Measurements from ENCODE around the gene SFXN4. TPM values are rescaled to one million over a fixed set of nuclear protein-coding genes. Genes with fewer than 3 reads are reported as not detected.

SFXN4 gene
- total and polyA plus RNA-seq, 2 experiments from 2014 or later = 13.1 to 17.6 TPM

DNA sequence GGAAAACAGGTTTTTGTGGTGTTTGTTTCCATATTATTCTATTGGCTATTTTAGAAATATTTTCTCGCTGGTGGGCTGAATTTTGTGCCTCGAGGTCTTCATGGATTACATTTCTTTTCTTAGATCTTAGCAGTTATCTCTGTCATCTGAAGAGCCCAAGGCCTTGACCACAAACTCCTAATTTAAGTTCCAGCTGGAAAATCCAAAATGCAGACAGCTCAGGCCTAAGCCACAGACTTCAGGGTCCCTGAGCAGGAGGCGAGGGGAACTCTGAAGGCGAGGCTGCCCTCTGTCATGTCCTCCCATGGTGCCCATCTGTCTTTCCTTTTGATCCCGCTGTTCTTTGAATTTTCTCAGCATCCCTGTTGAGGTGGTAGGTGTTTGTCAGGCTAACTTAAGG, 47.3 kb downstream of the SFXN4 start:
- H2AFZ ChIP-seq = no peak overlapping the region
- TF ChIP-seq EZH2 (IDR thresholded peaks at IDR 0.05; ENCODE audit: insufficient read depth, poor library complexity, severe bottlenecking) (no peak), EZH2phosphoT487 (IDR thresholded peaks at IDR 0.05; ENCODE audit: insufficient read depth, low read depth) (no peak)
- H3F3A ChIP-seq (ENCODE audit: insufficient read depth) = peaks cover 21% of the 10 kb centered on the region
- no peak overlapping the region for H3K4me2 ChIP-seq (ENCODE audit: unreplicated experiment)
- no peak overlapping the region for H3K9ac ChIP-seq
- no peaks in the 10 kb centered on the region for H3K9me2 ChIP-seq (ENCODE audit: insufficient read depth)
- in situ Hi-C loops (cut with MboI) = no loop called here
- peaks cover 26% of the 10 kb centered on the region for H3K4me1 ChIP-seq (ENCODE audit: insufficient read depth)
- H3K27me3 ChIP-seq (replicated peaks; ENCODE audit: insufficient read depth) = no peaks in the 10 kb centered on the region
- no peaks in the 10 kb centered on the region for H3K9me3 ChIP-seq (ENCODE audit: low read depth)
- H3K27ac ChIP-seq = no peak overlapping the region
- DNase-seq = no peak
- no peaks in the 10 kb centered on the region for H4K20me1 ChIP-seq (ENCODE audit: insufficient read depth)
- no peak overlapping the region for H3K4me3 ChIP-seq
- WGBS, 2 experiments (ENCODE audit: low coverage in 1 of 2, low lambda C conversion rate in 2 of 2, missing lambda C conversion rate in 2 of 2) = 97 to 98% methylated on average over 5 of the region's 5 CpGs
- peaks cover 52% of the 10 kb centered on the region; the same call in 1 of the 2 replicates for H3K36me3 ChIP-seq (ENCODE audit: low read depth)
- H3K79me2 ChIP-seq (ENCODE audit: insufficient read depth) = 0 out of 2 replicates have a peak, but pooled peaks cover 9% of the 10 kb centered on the region

DNA sequence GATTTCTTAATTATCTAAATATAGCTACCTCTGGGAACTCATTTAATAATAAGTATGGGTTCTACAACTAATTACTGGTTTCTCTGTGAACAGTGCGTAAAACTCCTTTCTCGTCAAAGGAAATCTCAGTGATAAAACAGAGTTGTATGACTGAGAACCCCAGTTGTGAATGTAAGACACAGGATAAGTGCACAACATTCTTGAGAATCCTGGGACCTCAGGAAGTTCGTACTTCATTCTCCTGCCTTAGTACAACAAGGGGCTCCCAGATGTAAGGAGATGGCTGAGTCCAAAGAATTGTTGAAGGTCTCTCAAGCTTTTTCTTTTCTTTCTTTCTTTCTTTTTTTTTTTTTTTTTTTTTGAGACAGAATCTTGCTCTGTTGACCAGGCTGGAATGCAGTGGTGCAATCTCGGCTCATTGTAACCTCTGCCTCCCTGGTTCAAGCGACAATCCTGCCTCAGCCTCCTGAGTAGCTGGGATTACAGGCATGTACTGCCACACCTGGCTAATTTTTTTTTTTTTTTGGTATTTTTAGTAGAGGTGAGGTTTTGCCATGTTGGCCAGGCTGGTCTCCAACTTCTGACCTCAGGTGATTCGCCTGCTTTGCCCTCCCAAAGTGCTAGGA, 49.1 kb downstream of the SFXN4 start:
- 91 to 92% methylated on average over 6 of the region's 6 CpGs for WGBS, 2 experiments (ENCODE audit: low coverage in 1 of 2, low lambda C conversion rate in 2 of 2, missing lambda C conversion rate in 2 of 2)
- Histone ChIP-seq H3K9me3 (ENCODE audit: low read depth) (no peaks in the 10 kb centered on the region), H3K36me3 (ENCODE audit: low read depth) (peaks cover 44% of the 10 kb centered on the region; the same call in 1 of the 2 replicates), H3K27me3 (replicated peaks; ENCODE audit: insufficient read depth) (no peaks in the 10 kb centered on the region), H3K79me2 (ENCODE audit: insufficient read depth) (0 out of 2 replicates have a peak, but pooled peaks cover 9% of the 10 kb centered on the region), H3F3A (ENCODE audit: insufficient read depth) (peaks cover 39% of the 10 kb centered on the region), H4K20me1 (ENCODE audit: insufficient read depth) (no peaks in the 10 kb centered on the region), H3K27ac (peak overlapping the region; percentile 50), H2AFZ (no peak overlapping the region), H3K9me2 (ENCODE audit: insufficient read depth) (no peaks in the 10 kb centered on the region), H3K9ac (no peak overlapping the region), H3K4me1 (ENCODE audit: insufficient read depth) (peaks cover 44% of the 10 kb centered on the region), H3K4me3 (no peak overlapping the region), H3K4me2 (ENCODE audit: unreplicated experiment) (peak overlapping the region; percentile 24)
- in situ Hi-C loops (cut with MboI) = no loop called here
- DNase-seq = no peak
- TF ChIP-seq EZH2phosphoT487 (IDR thresholded peaks at IDR 0.05; ENCODE audit: insufficient read depth, low read depth) (no peak), EZH2 (IDR thresholded peaks at IDR 0.05; ENCODE audit: insufficient read depth, poor library complexity, severe bottlenecking) (no peak)

DNA sequence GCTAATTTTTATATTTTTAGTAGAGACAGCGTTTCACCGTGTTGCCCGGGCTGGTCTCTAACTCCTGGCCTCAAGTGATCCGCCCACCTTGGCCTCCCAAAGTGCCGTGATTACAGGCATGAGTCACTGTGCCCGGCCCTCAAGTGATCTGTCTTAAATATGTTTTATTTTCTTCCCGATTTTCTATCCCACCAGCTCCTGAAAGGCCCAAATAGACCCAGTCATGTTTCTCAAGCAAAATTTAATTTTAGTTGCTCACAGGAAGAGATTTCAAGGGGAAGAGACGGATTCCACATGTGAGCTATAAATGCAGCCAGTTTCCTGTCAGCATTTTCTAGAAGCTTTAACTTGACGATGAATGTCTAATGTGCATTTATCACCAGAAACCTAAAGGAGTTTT, 49.6 kb downstream of the SFXN4 start:
- Histone ChIP-seq H3K9me2 (ENCODE audit: insufficient read depth) (no peaks in the 10 kb centered on the region), H3K4me3 (no peak overlapping the region), H3K27me3 (replicated peaks; ENCODE audit: insufficient read depth) (no peaks in the 10 kb centered on the region), H3K9me3 (ENCODE audit: low read depth) (no peaks in the 10 kb centered on the region), H3K4me1 (ENCODE audit: insufficient read depth) (peaks cover 48% of the 10 kb centered on the region), H3K9ac (no peak overlapping the region), H3K79me2 (ENCODE audit: insufficient read depth) (peaks cover 10% of the 10 kb centered on the region; the same call in 1 of the 2 replicates), H4K20me1 (ENCODE audit: insufficient read depth) (no peaks in the 10 kb centered on the region), H3K4me2 (ENCODE audit: unreplicated experiment) (peak overlapping the region; percentile 24), H3F3A (ENCODE audit: insufficient read depth) (peaks cover 43% of the 10 kb centered on the region), H3K36me3 (ENCODE audit: low read depth) (peaks cover 44% of the 10 kb centered on the region; the same call in 1 of the 2 replicates), H3K27ac (peak overlapping the region; percentile 50), H2AFZ (no peak overlapping the region)
- peak; percentile 47 for DNase-seq
- TF ChIP-seq EZH2 (IDR thresholded peaks at IDR 0.05; ENCODE audit: insufficient read depth, poor library complexity, severe bottlenecking) (no peak), EZH2phosphoT487 (IDR thresholded peaks at IDR 0.05; ENCODE audit: insufficient read depth, low read depth) (no peak)
- 43 to 44% methylated on average over 9 of the region's 9 CpGs for WGBS, 2 experiments (ENCODE audit: low coverage in 1 of 2, low lambda C conversion rate in 2 of 2, missing lambda C conversion rate in 2 of 2)
- in situ Hi-C loops (cut with MboI) = no loop called here

DNA sequence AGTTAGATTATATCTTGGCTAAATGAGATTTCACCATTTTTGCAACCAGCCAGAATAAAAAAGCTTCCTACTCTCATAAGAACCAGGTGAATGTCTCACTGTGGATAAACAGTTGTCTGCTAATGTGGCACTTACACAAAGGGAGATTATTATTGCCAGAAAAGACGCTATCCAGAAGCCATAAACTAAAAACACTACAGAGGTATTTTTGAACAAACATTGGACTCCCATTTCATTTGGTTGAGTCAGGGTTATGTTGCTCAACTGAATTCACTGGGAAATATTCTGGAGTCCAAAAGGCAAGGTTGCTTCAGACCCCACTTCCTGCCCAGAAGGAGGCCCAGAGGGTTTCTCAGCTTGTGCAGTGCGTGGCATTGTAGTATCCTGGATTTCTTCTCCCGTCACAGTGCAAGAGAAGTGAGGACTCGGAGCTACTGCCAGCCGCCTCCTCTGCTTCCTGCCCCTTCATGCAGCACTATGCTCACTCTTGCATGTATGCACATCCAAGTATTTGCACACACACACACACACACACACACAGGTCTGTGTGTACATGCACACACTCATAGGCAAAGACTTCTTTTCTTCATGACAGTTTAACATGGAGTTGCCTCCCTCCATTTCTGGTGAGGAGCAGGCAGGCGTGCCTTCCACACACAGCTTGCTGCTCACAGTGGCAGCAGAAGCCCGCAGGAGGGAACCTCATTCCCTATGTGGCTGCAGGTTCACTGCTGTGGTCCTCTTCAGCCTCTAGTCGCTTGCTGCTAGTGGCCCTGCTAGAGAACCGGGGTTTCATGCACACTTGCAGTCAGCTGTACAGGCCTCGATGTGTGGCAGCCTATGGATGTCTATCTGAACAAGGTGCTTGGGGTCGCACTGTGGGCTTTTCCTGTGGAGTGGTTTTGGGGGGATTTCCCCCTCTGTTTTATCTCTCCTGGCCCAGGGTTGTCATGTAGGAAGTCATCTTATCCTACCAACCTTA, 51.5 kb downstream of the SFXN4 start:
- 56 to 60% methylated on average over 10 to 11 of the region's 11 CpGs for WGBS, 2 experiments (ENCODE audit: low coverage in 1 of 2, low lambda C conversion rate in 2 of 2, missing lambda C conversion rate in 2 of 2)
- H3K79me2 ChIP-seq (ENCODE audit: insufficient read depth) = peaks cover 23% of the 10 kb centered on the region; the same call in 1 of the 2 replicates
- DNase-seq = peak; percentile 95
- peak overlapping the region; percentile 46 for H3K4me2 ChIP-seq (ENCODE audit: unreplicated experiment)
- H3K4me1 ChIP-seq (ENCODE audit: insufficient read depth) = peaks cover 48% of the 10 kb centered on the region
- peaks cover 31% of the 10 kb centered on the region; the same call in 1 of the 2 replicates for H3K36me3 ChIP-seq (ENCODE audit: low read depth)
- no peaks in the 10 kb centered on the region for H3K9me2 ChIP-seq (ENCODE audit: insufficient read depth)
- in situ Hi-C loops (cut with MboI) = no loop called here
- H3K4me3 ChIP-seq = peak overlapping the region; percentile 11; the same call in 1 of the 2 replicates
- no peaks in the 10 kb centered on the region for H4K20me1 ChIP-seq (ENCODE audit: insufficient read depth)
- H3K27ac ChIP-seq = peak overlapping the region; percentile 85
- no peak for TF ChIP-seq EZH2 (IDR thresholded peaks at IDR 0.05; ENCODE audit: insufficient read depth, poor library complexity, severe bottlenecking)
- no peak for TF ChIP-seq EZH2phosphoT487 (IDR thresholded peaks at IDR 0.05; ENCODE audit: insufficient read depth, low read depth)
- peaks cover 47% of the 10 kb centered on the region for H3F3A ChIP-seq (ENCODE audit: insufficient read depth)
- no peaks in the 10 kb centered on the region for H3K27me3 ChIP-seq (replicated peaks; ENCODE audit: insufficient read depth)
- no peak overlapping the region for H2AFZ ChIP-seq
- peak overlapping the region; percentile 64 for H3K9ac ChIP-seq
- H3K9me3 ChIP-seq (ENCODE audit: low read depth) = no peaks in the 10 kb centered on the region
